Raji (cell line): ENCODE results near the gene DHRS2.

ENCODE experiments used
- POLR2A ChIP-seq: IDR thresholded peaks from 2 replicates; pipeline ENCODE4 v1.6.1; 2011; ENCODE audit warnings: low read depth, low read length, control low read depth; ENCODE audit not compliant: insufficient read depth

The DHRS2 gene

GRCh38 chr14:23694085-23694948, 58.2 kb downstream of the DHRS2 start:
- TF ChIP-seq POLR2A: no peak
